Measurements from ENCODE around the gene SFTPB.

Gene SFTPB

DNA sequence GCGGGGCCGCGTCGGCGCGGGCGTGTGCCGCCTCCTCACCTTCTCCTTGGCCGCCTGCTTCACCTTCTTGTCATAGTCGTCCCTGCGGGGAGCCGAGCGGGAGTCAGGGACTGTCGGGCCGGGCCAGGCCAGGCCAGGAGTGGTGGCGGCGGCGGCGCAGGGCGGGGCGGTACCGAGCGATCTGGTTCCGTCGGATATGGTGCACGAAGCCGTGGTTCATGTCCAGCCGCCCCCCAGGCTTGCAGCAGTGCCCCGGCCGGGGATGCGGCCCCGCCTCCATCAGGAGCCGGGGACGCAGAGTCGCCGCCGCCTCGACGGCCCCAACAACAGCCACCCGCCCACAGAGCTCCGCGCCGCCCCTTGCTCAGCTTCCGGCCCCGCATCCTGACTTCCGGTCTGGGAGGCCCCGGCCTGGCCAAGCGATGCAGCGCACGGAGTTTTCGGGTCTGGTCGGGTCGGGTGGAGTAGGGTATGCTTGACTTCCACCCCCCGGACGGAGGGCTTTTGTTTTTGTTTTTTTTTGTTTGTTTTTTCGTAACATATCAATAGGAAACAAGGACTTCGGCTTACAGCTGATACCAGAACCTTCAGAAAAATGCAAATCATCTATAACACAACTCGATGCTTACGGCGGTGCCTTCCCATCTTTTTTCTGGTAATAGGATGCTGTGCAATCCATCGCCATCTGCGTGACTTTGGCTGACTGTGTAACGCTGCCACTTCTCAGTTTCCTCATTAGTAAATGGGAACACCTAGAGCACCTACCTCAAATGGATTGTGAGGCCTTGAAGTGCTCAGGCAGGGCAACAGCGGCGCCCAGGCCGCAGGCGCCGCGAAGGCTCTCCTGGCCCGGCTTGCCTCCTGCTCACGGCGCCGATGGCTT, 56.1 kb downstream of the SFTPB start, which contains the start of gene C2orf68:
Gene C2orf68 (minus strand): TSS at position 362 of the 883 bp plus-strand sequence. CDS start 82 bp downstream, at position 280.
- DNase-seq (ENCODE audit: low read depth), result peak; percentile 86

DNA sequence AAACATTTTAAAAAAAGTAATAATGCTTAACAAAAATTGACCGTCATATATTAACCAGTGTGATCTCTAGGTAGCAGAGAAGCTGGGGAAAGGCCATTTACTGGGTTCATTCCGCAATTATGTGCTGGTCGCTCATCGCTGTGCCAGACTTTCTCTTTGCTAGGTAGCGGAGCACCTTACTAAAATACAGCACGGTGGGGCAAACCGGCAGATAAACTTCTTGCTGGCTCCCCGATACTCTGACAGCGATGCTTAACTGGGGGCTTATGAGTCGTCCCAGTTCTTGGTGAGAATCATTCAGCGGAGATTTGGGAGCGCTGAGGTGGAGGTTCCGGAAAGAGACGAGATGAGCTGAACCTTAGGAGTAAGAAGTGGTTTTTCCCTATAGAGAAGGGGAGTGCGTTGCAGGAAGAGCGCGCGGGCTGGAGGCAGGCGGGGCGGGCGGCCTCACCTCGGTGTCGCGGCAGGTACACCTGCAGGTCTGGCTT, 56.7 kb downstream of the SFTPB start:
- peak; percentile 12 for DNase-seq (ENCODE audit: low read depth)
